Muscle layer of colon (tissue), 2 donors: Measurements from ENCODE around the gene LYPLA2.

Experiments used
- H3K27ac ChIP-seq: one replicate; pipeline ENCODE4 v1.7.0; 2013; ENCODE audit warnings: low read depth, mild to moderate bottlenecking, low read length, moderate library complexity
- H3K27me3 ChIP-seq, 2 donors: one replicate each; pipeline ENCODE4 v1.7.0; 2013; ENCODE audit warnings: low read length in 2 of 2, mild to moderate bottlenecking in 2 of 2; ENCODE audit not compliant: insufficient read depth in 2 of 2, control insufficient read depth in 1 of 2
- H3K36me3 ChIP-seq: one replicate; pipeline ENCODE4 v1.7.0; 2013; ENCODE audit warnings: mild to moderate bottlenecking, low read length; ENCODE audit not compliant: insufficient read depth
- H3K4me1 ChIP-seq: one replicate; pipeline ENCODE4 v1.7.0; 2013; ENCODE audit warnings: mild to moderate bottlenecking, low read length; ENCODE audit not compliant: insufficient read depth
- H3K4me3 ChIP-seq, 2 donors: one replicate each; pipeline ENCODE4 v1.7.0; 2013; ENCODE audit warnings: low read length in 2 of 2, low read depth in 1 of 2, mild to moderate bottlenecking in 1 of 2, moderate library complexity in 1 of 2
- H3K9ac ChIP-seq: one replicate; pipeline ENCODE4 v1.7.0; 2013; ENCODE audit warnings: low read length
- H3K9me3 ChIP-seq: one replicate; pipeline ENCODE4 v1.7.0; 2013; ENCODE audit warnings: mild to moderate bottlenecking, low read length
- donor health status: abdominal sarcoma.
- donor health status: Adenocarcinoma of cecum.

Gene LYPLA2

DNA sequence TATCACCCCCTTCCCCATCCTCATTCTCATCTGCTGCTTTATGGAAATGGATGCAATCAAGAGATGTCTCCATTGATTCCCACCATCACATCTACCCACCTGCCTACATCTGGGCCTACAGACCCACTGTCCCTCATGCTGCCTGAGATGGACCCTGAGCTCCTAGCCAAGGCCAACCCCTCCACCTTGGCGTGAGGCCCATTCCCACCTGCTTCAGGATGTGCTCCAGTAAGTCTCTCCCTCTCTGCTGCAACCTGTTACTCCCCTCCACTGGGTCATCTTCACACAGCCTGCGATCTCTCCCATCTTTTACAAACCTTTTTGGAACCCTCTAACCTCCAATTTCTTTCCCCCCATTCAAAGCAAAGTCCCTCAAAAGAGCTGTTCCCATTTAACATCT lies 14.1 kb downstream of the LYPLA2 start:
- Histone ChIP-seq H3K9me3 (no peaks in the 10 kb centered on the region), H3K36me3 (peaks cover 24% of the 10 kb centered on the region), H3K4me3 (no peak overlapping the region), H3K9ac (no peak overlapping the region), H3K4me1 (peaks cover 9% of the 10 kb centered on the region), H3K27me3 (no peaks in the 10 kb centered on the region), H3K27ac (no peak overlapping the region)

DNA sequence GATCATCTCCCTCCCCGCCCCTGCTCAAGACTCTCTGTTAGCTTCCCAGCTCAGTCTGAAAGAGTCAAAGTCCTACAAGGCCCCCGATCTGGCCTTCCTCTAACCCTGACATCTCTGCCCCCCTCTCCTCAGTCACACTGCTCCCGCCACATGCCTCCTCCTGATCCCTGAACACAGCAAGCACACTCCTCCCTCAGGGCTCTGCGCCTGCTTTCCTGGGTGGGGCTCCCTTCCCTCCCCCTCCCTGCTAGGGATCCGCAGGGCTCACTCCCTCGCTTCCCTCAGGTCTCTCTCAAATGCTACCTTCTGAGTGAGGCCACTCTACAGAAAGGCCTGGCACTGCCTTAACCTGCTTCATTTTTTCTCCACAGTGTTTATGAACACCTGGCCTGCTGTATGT lies 15.3 kb downstream of the LYPLA2 start:
- Histone ChIP-seq H3K27me3 (no peaks in the 10 kb centered on the region), H3K9me3 (no peaks in the 10 kb centered on the region), H3K9ac (no peak overlapping the region), H3K27ac (no peak overlapping the region), H3K4me1 (peaks cover 7% of the 10 kb centered on the region), H3K4me3 (no peak overlapping the region), H3K36me3 (peaks cover 31% of the 10 kb centered on the region)

DNA sequence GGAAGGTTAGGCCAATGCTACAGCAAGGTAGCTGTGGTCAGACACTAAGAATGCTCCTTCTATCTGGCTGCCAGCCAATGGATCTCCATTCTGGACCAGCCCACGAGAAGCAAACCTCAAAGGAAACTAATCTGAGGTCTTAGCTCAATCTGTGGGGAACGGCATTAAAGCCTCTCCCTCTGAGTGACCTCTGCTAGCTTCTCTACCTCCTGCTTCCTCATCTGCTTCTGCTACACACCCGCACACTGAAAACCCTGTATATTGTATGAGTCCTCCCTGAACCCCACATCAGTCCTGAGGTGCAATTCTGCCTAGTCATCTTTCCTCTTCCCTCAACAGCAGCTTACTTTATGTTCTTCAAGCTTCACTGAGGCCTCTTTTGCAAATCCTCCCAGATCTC lies 16.5 kb downstream of the LYPLA2 start:
- no peak overlapping the region for H3K4me3 ChIP-seq
- H3K27ac ChIP-seq = no peak overlapping the region
- H3K27me3 ChIP-seq = no peaks in the 10 kb centered on the region
- peaks cover 43% of the 10 kb centered on the region for H3K36me3 ChIP-seq
- H3K4me1 ChIP-seq = no peaks in the 10 kb centered on the region
- H3K9ac ChIP-seq = no peak overlapping the region
- H3K9me3 ChIP-seq = no peaks in the 10 kb centered on the region

DNA sequence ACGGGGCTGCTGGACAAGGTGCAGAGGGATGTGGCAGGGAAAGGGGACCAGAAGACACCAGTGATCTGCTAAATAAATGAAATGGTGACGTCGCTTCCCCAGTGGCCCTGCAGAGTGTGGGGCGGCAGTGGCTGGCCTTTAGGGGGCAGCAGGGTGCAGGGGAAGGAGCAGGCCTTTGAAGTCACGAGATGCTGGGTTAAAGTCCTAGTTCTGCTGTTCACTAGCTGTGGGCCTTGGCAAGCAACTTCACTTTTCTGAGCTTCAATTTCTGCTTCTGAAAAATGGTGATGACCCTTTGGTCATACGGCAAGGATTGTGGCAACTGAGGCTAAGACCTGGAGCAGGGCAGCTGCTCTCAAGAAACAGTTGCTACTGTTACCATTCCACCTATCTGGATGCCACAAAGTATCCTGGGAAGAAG lies 18.8 kb downstream of the LYPLA2 start:
- H3K27me3 ChIP-seq = no peaks in the 10 kb centered on the region
- no peaks in the 10 kb centered on the region for H3K4me1 ChIP-seq
- no peak overlapping the region for H3K9ac ChIP-seq
- H3K36me3 ChIP-seq = peaks cover 62% of the 10 kb centered on the region
- H3K27ac ChIP-seq = no peak overlapping the region
- no peak overlapping the region for H3K4me3 ChIP-seq
- H3K9me3 ChIP-seq = no peaks in the 10 kb centered on the region

DNA sequence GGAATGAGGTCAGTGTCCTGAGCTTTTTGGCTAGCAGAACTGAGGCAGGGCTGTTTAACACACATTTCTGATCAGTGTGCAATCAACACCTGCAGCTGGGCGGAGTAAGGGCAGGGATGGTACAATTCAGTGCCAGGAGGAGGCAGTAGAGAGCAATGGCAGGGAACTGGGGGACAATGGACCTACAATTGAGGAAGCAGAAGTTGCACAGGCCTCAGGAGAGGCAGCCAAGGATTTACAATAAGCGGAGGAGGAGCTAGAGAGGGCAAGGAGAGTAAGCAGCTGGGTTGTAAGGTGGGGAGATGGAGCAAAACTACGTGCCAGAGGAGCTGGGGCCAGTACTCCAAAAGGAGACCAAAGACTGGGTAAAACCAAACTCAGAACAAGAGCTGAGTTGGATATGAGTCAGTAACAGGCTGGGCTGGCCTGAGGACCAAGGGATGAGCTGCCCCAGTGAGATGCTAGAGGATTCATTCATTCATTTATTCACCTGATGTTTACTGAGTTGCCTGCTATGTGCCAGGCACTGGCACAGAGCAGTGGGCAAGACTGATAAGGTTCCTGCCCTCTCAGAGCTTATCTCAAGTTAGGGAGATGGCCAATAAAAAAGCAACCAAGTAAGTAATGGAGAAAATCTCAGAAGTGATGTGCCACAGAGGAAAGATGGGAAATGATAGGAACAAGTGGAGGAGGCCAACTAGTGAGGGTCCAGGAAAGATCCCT lies 20.0 kb downstream of the LYPLA2 start:
- H3K27me3 ChIP-seq = no peaks in the 10 kb centered on the region
- no peak overlapping the region for H3K9ac ChIP-seq
- H3K9me3 ChIP-seq = no peaks in the 10 kb centered on the region
- no peak overlapping the region for H3K27ac ChIP-seq
- no peaks in the 10 kb centered on the region for H3K4me1 ChIP-seq
- H3K36me3 ChIP-seq = peaks cover 67% of the 10 kb centered on the region
- H3K4me3 ChIP-seq = no peak overlapping the region

DNA sequence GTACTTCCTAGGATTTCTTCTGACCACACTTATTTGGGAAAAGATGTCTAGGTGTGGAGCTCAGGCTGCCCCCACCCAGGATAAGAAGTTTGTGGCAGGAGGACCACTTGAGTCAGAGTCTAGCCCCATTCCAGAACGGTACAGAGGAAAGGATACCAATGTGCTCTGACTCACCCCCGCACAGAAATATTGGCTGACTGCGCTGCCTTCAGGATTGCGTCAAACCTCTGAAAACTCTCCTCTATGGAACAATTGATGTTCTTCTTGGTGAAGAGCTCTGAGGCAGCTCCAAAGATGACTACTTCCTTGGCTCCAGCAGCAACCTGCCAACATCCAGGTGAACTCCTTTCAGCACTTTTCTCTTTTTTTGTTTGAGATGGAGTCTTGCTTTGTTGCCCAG lies 23.1 kb downstream of the LYPLA2 start:
- Histone ChIP-seq H3K27ac (no peak overlapping the region), H3K4me1 (no peaks in the 10 kb centered on the region), H3K4me3 (no peak overlapping the region), H3K9ac (no peak overlapping the region), H3K9me3 (no peaks in the 10 kb centered on the region), H3K36me3 (peaks cover 74% of the 10 kb centered on the region), H3K27me3 (no peaks in the 10 kb centered on the region)

DNA sequence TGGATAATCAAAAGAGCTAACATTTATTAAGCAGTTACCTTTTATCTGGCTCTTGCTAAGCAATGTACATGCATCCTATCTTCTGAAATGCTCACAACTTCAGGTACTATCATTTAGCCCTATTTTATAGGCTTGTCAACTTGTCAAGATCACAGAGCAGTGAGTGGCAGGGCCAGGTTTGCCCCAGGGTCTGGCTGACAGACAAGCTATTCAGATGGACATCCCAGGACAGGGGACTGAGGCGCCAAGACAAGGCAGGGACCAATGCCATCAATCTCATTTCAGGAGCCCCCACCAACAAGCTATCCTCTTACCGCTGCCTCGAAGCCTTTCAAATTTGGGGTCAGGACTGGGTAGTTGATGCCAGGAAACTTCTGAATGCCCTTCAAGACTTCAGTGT lies 25.4 kb downstream of the LYPLA2 start:
- H3K4me3 ChIP-seq = no peak overlapping the region
- no peak overlapping the region for H3K27ac ChIP-seq
- H3K27me3 ChIP-seq = no peaks in the 10 kb centered on the region
- peaks cover 66% of the 10 kb centered on the region for H3K36me3 ChIP-seq
- no peaks in the 10 kb centered on the region for H3K4me1 ChIP-seq
- H3K9me3 ChIP-seq = no peaks in the 10 kb centered on the region
- H3K9ac ChIP-seq = no peak overlapping the region

DNA sequence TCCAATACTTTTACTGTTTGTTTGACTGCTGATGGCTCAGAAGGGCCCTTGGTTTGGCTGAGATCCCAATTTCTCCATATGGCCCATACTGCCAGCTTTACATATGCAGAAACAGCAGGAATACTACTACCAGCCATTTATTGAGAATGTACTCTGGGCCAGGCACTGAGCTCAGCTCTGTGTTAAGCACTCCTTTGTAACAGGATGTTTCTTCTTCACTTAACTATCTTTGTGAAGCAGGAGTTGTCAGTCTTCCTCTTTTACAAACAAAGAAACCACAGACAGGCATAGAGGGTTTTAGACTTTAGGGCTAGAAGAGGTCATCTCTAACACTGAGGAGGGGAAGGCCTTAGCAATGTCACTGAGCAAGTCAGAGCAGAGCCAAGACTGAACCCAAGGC lies 26.0 kb downstream of the LYPLA2 start:
- Histone ChIP-seq H3K27ac (no peak overlapping the region), H3K9ac (no peak overlapping the region), H3K4me1 (no peaks in the 10 kb centered on the region)

DNA sequence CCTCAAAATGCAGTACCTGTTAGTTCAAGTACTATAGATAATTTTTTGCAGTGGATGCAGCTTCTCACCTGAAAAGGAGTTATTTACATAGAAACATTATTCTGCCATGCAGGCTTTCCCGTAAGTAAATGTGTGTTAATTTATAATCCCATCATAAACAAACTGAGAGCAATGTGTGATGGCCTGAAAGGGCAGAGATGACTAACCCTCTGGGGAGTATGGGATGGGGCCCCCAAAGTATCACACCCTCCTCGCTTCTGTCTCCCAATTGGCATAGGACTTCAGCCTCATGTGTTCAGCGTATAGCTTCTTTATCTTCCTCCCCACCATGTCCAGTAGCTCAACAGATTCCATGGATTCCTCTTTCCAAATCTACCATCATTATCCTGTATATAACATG lies 26.7 kb downstream of the LYPLA2 start:
- no peaks in the 10 kb centered on the region for H3K9me3 ChIP-seq
- H3K27ac ChIP-seq = no peak overlapping the region
- H3K9ac ChIP-seq = no peak overlapping the region
- no peaks in the 10 kb centered on the region for H3K4me1 ChIP-seq
- peaks cover 54% of the 10 kb centered on the region for H3K36me3 ChIP-seq
- H3K27me3 ChIP-seq = no peaks in the 10 kb centered on the region
- H3K4me3 ChIP-seq = no peak overlapping the region

More for the DNA sequence above, 26.0 kb downstream of the LYPLA2 start:
- Histone ChIP-seq H3K4me3 (no peak overlapping the region), H3K9me3 (no peaks in the 10 kb centered on the region), H3K36me3 (peaks cover 61% of the 10 kb centered on the region), H3K27me3 (no peaks in the 10 kb centered on the region)

DNA sequence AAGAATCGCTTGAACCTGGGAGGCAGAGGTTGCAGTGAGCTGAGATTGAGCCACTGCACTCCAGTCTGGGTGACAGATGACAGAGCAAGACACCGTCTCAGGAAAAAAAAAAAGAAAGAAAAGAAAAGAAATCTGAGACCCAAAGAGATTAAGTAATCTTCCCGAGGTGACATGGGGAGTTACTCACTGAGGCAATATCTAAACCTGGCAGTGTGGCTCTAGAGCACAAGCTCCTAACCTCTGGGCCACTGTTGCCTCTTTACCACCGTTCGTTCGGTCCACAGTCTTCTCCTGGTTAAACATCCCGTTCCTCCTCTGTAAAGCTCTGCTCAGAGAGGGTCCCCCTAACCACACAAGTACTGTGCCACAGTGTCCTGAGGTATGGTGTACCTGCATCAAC lies 32.8 kb downstream of the LYPLA2 start:
- H3K36me3 ChIP-seq = no peaks in the 10 kb centered on the region
- no peak overlapping the region for H3K27ac ChIP-seq
- H3K9me3 ChIP-seq = no peaks in the 10 kb centered on the region
- H3K4me1 ChIP-seq = peaks cover 12% of the 10 kb centered on the region
- H3K4me3 ChIP-seq = no peak overlapping the region
- no peaks in the 10 kb centered on the region for H3K27me3 ChIP-seq
- H3K9ac ChIP-seq = no peak overlapping the region

DNA sequence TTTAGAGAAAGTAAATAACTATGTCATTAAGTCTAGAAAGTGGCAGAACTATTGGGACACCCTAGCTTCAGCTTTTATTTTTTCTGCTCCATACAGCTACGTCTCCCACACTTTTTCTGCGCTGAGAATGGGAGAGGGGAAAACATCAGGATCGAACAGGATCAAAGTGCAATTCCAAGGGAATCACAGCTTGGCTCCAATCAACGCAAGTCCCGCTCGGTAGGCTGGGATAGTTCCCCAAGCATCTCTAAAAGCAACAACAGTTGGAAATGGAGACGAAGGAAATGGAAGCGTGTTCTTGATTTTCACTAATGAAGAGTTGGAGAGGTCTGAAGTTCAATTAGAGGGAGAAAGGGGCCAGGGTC lies 33.7 kb downstream of the LYPLA2 start:
- Histone ChIP-seq H3K9ac (peak overlapping the region; percentile 100), H3K4me1 (peaks cover 12% of the 10 kb centered on the region), H3K9me3 (no peaks in the 10 kb centered on the region), H3K36me3 (no peaks in the 10 kb centered on the region), H3K4me3 (peak overlapping the region; percentile 91 to 100), H3K27me3 (no peaks in the 10 kb centered on the region), H3K27ac (peak overlapping the region; percentile 81)

DNA sequence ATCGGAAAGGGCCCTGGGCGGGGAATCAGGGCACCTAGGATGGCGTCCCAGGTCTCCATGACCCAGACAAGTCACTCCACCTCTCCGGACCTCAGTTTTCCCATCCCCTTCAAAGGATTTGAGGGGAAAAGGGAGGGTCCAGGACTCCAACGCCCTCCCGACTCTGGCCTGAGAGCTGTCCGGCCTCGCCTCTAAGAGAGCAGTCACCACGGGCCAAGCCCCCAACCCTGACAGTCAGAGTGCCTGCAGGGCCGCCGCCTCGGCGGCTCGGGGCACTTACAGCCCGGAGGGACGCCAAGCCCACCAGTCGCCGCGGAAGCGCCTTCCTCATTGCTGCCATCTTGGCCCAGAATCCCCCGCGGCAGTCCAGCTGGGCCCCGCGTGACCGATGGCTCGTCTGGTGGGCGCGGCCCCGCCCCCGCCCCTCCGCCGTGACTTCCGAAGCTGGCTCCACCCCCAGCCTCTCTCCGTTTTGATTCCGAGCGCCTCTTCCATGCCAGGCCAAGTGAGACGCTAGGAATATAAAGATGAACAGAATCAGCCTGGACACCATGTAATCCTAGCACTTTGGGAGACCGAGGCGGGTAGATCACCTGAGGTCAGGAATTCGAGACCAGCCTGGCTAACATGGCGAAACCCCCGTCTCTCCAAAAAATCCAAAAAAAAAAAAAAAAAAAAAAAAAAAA lies 34.3 kb downstream of the LYPLA2 start, which contains the start of gene HMGCL:
HMGCL (minus strand) TSS at position 354 of the 686 bp plus-strand sequence; CDS start at position 340, 14 bp downstream.
- peak within 1 kb of the TSS; percentile 81 for H3K27ac ChIP-seq
- no peaks in the 10 kb centered on the region for H3K27me3 ChIP-seq
- no peaks in the 10 kb centered on the region for H3K36me3 ChIP-seq
- peak within 1 kb of the TSS; percentile 91 to 100 for H3K4me3 ChIP-seq
- peaks cover 12% of the 10 kb centered on the region for H3K4me1 ChIP-seq
- peak within 1 kb of the TSS; percentile 100 for H3K9ac ChIP-seq
- H3K9me3 ChIP-seq = no peaks in the 10 kb centered on the region
